Measurements from ENCODE around the gene PYGB. TPM values are rescaled to one million over a fixed set of nuclear protein-coding genes. Genes with fewer than 3 reads are reported as not detected.
A peak's percentile ranks its signal among the peaks of the same experiment; 100 is the strongest.

The PYGB gene
- total RNA-seq, 1 donor from 2014 or later: 20.9 TPM

DNA sequence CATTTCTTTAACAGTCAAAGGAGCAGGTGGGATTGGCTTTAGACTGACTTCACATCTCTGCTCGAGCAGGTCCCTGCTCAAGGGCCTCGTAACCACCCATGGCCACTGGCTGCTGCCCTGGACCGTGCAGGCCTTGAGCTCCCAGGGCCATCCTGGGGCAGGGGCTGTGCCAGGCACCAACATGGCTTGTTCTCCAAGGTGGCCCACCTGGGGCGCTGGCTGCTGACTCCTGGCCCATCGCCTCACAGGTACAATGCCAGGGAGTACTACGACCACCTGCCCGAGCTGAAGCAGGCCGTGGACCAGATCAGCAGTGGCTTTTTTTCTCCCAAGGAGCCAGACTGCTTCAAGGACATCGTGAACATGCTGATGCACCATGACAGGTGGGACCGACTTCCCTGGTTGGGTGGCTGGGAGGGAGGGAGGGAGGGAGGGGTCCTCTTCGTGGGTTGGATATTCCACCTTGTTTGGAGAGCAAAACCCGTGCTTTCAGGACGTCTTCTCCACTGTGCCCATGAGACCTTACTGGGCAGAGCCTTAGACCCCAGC, 46.1 kb downstream of the PYGB start:
- no peaks in the 10 kb centered on the region for H3K9me3 ChIP-seq (ENCODE audit: control insufficient read depth in 3 of 3, low read length in 3 of 3)
- H3K27ac ChIP-seq (ENCODE audit: low read depth, low read length): peak overlapping the region; percentile 84
- H3K27me3 ChIP-seq (ENCODE audit: control insufficient read depth in 3 of 3, insufficient read depth in 3 of 3, low read length in 3 of 3): no peaks in the 10 kb centered on the region
- H3K9ac ChIP-seq (ENCODE audit: low read depth in 1 of 3, low read length in 3 of 3): peak overlapping the region in 1 of 3 donors; percentile 50
- no peak overlapping the region for H3K4me3 ChIP-seq (ENCODE audit: low read length in 3 of 3)
- H3K4me1 ChIP-seq (ENCODE audit: control insufficient read depth in 3 of 3, insufficient read depth in 3 of 3, low read length in 3 of 3): peaks cover 27 to 37% (median 33%) of the 10 kb centered on the region in 3 donors
- peaks cover 5 to 16% (median 5%) of the 10 kb centered on the region in 3 donors for H3K36me3 ChIP-seq (ENCODE audit: control insufficient read depth in 3 of 3, insufficient read depth in 3 of 3, low read length in 3 of 3)

- Histone ChIP-seq H3K9ac (ENCODE audit: low read depth in 1 of 3, low read length in 3 of 3) (peak overlapping the region in 1 of 3 donors; percentile 50), H3K36me3 (ENCODE audit: control insufficient read depth in 3 of 3, insufficient read depth in 3 of 3, low read length in 3 of 3) (peaks cover 5 to 16% (median 5%) of the 10 kb centered on the region in 3 donors), H3K4me1 (ENCODE audit: control insufficient read depth in 3 of 3, insufficient read depth in 3 of 3, low read length in 3 of 3) (peaks cover 27 to 37% (median 33%) of the 10 kb centered on the region in 3 donors), H3K27me3 (ENCODE audit: control insufficient read depth in 3 of 3, insufficient read depth in 3 of 3, low read length in 3 of 3) (no peaks in the 10 kb centered on the region), H3K9me3 (ENCODE audit: control insufficient read depth in 3 of 3, low read length in 3 of 3) (no peaks in the 10 kb centered on the region), H3K4me3 (ENCODE audit: low read length in 3 of 3) (no peak overlapping the region), H3K27ac (ENCODE audit: low read depth, low read length) (peak overlapping the region; percentile 84)
Observed at GRCh38 chr20:25294459-25295385, 46.8 kb downstream of the PYGB start.

DNA sequence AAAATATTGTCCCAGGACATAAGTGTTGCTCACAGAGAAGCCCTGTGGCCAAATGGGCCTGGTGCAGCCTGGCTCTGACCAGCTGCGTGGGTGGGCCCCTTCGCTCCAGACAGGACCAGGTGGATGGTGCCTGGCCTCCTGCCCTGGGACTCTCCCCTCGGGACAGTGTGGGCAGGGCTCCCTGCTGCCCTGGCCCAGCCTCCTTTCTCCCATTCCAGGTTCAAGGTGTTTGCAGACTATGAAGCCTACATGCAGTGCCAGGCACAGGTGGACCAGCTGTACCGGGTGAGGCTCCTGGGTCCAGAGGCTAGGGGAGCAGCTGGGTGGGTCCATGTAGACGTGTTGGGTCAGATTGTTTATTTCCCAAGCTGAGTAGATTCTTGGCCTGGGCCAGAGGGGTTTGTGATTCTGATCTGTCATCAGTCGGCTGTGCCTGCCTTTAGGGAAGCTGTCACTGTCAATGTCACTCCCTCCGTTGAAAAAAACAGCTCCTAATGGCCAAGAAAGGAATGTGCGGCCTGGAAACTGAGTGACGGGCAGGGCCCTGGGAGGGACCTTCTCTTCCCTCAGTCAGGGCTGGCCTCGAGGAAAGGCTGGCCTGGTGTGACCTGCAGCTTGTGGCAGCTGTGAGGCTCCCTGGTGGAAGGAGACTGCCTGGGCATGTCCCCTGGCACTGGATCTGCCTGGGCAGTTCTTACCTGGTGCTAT, 47.7 kb downstream of the PYGB start:
- H3K4me3 ChIP-seq (ENCODE audit: low read length in 3 of 3): peak overlapping the region in 1 of 3 donors; percentile 13
- peak overlapping the region; percentile 84 for H3K27ac ChIP-seq (ENCODE audit: low read depth, low read length)
- H3K36me3 ChIP-seq (ENCODE audit: control insufficient read depth in 3 of 3, insufficient read depth in 3 of 3, low read length in 3 of 3): peaks cover 2 to 17% (median 8%) of the 10 kb centered on the region in 3 donors
- H3K9me3 ChIP-seq (ENCODE audit: control insufficient read depth in 3 of 3, low read length in 3 of 3): no peaks in the 10 kb centered on the region
- H3K4me1 ChIP-seq (ENCODE audit: control insufficient read depth in 3 of 3, insufficient read depth in 3 of 3, low read length in 3 of 3): peaks cover 27 to 37% (median 33%) of the 10 kb centered on the region in 3 donors
- H3K27me3 ChIP-seq (ENCODE audit: control insufficient read depth in 3 of 3, insufficient read depth in 3 of 3, low read length in 3 of 3): no peaks in the 10 kb centered on the region
- H3K9ac ChIP-seq (ENCODE audit: low read depth in 1 of 3, low read length in 3 of 3): peak overlapping the region in 1 of 3 donors; percentile 50

- H3K9ac ChIP-seq (ENCODE audit: low read depth in 1 of 3, low read length in 3 of 3): peak overlapping the region in 1 of 3 donors; percentile 50
- H3K4me3 ChIP-seq (ENCODE audit: low read length in 3 of 3): peak overlapping the region in 1 of 3 donors; percentile 6
- H3K36me3 ChIP-seq (ENCODE audit: control insufficient read depth in 3 of 3, insufficient read depth in 3 of 3, low read length in 3 of 3): peaks cover 0 to 12% (median 7%) of the 10 kb centered on the region in 3 donors
- H3K4me1 ChIP-seq (ENCODE audit: control insufficient read depth in 3 of 3, insufficient read depth in 3 of 3, low read length in 3 of 3): peaks cover 27 to 37% (median 33%) of the 10 kb centered on the region in 3 donors
- no peaks in the 10 kb centered on the region for H3K9me3 ChIP-seq (ENCODE audit: control insufficient read depth in 3 of 3, low read length in 3 of 3)
- H3K27me3 ChIP-seq (ENCODE audit: control insufficient read depth in 3 of 3, insufficient read depth in 3 of 3, low read length in 3 of 3): no peaks in the 10 kb centered on the region
- H3K27ac ChIP-seq (ENCODE audit: low read depth, low read length): peak overlapping the region; percentile 84
Observed at GRCh38 chr20:25296094-25297093, 48.5 kb downstream of the PYGB start.

DNA sequence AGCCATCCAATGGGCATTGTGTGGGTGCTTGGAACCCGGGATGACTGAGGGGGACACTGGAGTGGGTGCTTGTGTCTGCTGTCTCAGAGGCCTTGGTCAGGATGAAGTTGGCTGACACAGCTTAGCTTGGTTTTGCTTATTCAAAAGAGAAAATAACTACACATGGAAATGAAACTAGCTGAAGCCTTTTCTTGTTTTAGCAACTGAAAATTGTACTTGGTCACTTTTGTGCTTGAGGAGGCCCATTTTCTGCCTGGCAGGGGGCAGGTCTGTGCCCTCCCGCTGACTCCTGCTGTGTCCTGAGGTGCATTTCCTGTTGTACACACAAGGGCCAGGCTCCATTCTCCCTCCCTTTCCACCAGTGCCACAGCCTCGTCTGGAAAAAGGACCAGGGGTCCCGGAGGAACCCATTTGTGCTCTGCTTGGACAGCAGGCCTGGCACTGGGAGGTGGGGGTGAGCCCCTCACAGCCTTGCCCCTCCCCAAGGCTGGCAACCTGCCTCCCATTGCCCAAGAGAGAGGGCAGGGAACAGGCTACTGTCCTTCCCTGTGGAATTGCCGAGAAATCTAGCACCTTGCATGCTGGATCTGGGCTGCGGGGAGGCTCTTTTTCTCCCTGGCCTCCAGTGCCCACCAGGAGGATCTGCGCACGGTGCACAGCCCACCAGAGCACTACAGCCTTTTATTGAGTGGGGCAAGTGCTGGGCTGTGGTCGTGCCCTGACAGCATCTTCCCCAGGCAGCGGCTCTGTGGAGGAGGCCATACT, 49.4 kb downstream of the PYGB start:
- Histone ChIP-seq H3K36me3 (ENCODE audit: control insufficient read depth in 3 of 3, insufficient read depth in 3 of 3, low read length in 3 of 3) (peaks cover 0 to 11% (median 7%) of the 10 kb centered on the region in 3 donors), H3K4me1 (ENCODE audit: control insufficient read depth in 3 of 3, insufficient read depth in 3 of 3, low read length in 3 of 3) (peaks cover 27 to 37% (median 33%) of the 10 kb centered on the region in 3 donors)

GRCh38 chr20:25299806-25300205, 51.9 kb downstream of the PYGB start:
- H3K27ac ChIP-seq (ENCODE audit: low read depth, low read length): no peak overlapping the region

More for the DNA sequence above, 49.4 kb downstream of the PYGB start:
- H3K9ac ChIP-seq (ENCODE audit: low read depth in 1 of 3, low read length in 3 of 3): peak overlapping the region in 1 of 3 donors; percentile 8
- no peaks in the 10 kb centered on the region for H3K27me3 ChIP-seq (ENCODE audit: control insufficient read depth in 3 of 3, insufficient read depth in 3 of 3, low read length in 3 of 3)
- no peak overlapping the region for H3K4me3 ChIP-seq (ENCODE audit: low read length in 3 of 3)
- no peaks in the 10 kb centered on the region for H3K9me3 ChIP-seq (ENCODE audit: control insufficient read depth in 3 of 3, low read length in 3 of 3)
- peak overlapping the region; percentile 23 for H3K27ac ChIP-seq (ENCODE audit: low read depth, low read length)

DNA sequence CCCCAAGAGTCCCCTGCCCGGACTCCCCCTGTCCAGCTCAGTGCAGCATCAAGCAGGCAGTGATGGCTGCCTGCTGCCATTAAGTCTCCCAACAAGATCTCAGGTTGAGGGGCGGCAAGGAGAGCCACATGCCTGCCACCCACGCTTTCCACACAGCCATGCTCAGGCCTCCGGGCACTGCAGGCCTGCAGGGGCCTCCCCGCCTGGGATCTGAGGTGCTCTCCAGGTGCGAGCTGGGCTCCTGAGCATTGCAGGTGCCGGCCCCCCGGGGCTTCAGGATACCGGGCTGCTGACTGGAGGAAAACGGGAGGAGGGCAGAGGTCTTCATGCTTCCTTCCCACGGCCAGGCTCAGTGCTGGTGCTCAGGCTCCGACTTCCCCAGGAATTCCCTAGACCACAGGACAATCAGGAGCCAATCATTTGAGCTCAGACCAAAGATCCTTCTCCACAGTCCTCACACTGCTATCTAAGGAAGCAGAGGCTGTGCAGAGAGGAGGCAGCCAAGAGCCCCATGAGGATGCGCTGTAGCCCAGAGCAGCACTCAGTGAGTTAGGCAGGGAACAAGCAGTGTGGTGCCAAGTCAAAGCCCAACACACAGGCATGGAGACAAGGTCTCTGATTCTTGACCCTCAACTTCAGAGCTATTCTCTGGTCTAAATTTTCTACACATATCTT, 52.7 kb downstream of the PYGB start:
- Histone ChIP-seq H3K9me3 (ENCODE audit: control insufficient read depth in 3 of 3, low read length in 3 of 3) (no peaks in the 10 kb centered on the region), H3K27ac (ENCODE audit: low read depth, low read length) (no peak overlapping the region), H3K4me3 (ENCODE audit: low read length in 3 of 3) (no peak overlapping the region), H3K4me1 (ENCODE audit: control insufficient read depth in 3 of 3, insufficient read depth in 3 of 3, low read length in 3 of 3) (peaks cover 15 to 19% (median 16%) of the 10 kb centered on the region in 3 donors), H3K27me3 (ENCODE audit: control insufficient read depth in 3 of 3, insufficient read depth in 3 of 3, low read length in 3 of 3) (no peaks in the 10 kb centered on the region), H3K36me3 (ENCODE audit: control insufficient read depth in 3 of 3, insufficient read depth in 3 of 3, low read length in 3 of 3) (peaks cover 10 to 11% (median 11%) of the 10 kb centered on the region in 3 donors), H3K9ac (ENCODE audit: low read depth in 1 of 3, low read length in 3 of 3) (no peak overlapping the region)

More at GRCh38 chr20:25299806-25300205, 51.9 kb downstream of the PYGB start:
- Histone ChIP-seq H3K27me3 (ENCODE audit: control insufficient read depth in 3 of 3, insufficient read depth in 3 of 3, low read length in 3 of 3) (no peaks in the 10 kb centered on the region), H3K9me3 (ENCODE audit: control insufficient read depth in 3 of 3, low read length in 3 of 3) (no peaks in the 10 kb centered on the region), H3K4me1 (ENCODE audit: control insufficient read depth in 3 of 3, insufficient read depth in 3 of 3, low read length in 3 of 3) (peaks cover 23 to 27% (median 24%) of the 10 kb centered on the region in 3 donors), H3K4me3 (ENCODE audit: low read length in 3 of 3) (no peak overlapping the region), H3K9ac (ENCODE audit: low read depth in 1 of 3, low read length in 3 of 3) (no peak overlapping the region), H3K36me3 (ENCODE audit: control insufficient read depth in 3 of 3, insufficient read depth in 3 of 3, low read length in 3 of 3) (peaks cover 10 to 11% (median 11%) of the 10 kb centered on the region in 3 donors)

- Histone ChIP-seq H3K9ac (ENCODE audit: low read depth in 1 of 3, low read length in 3 of 3) (no peak overlapping the region), H3K27me3 (ENCODE audit: control insufficient read depth in 3 of 3, insufficient read depth in 3 of 3, low read length in 3 of 3) (no peaks in the 10 kb centered on the region), H3K4me1 (ENCODE audit: control insufficient read depth in 3 of 3, insufficient read depth in 3 of 3, low read length in 3 of 3) (peaks cover 6 to 11% (median 8%) of the 10 kb centered on the region in 3 donors), H3K9me3 (ENCODE audit: control insufficient read depth in 3 of 3, low read length in 3 of 3) (no peaks in the 10 kb centered on the region), H3K36me3 (ENCODE audit: control insufficient read depth in 3 of 3, insufficient read depth in 3 of 3, low read length in 3 of 3) (peaks cover 11 to 12% (median 11%) of the 10 kb centered on the region in 3 donors), H3K4me3 (ENCODE audit: low read length in 3 of 3) (no peak overlapping the region), H3K27ac (ENCODE audit: low read depth, low read length) (no peak overlapping the region)
Observed at GRCh38 chr20:25301357-25301920, 53.6 kb downstream of the PYGB start.

All from skeletal muscle tissue (tissue), 4 donors.